ENCODE data around the gene WDR90.
"Not testable (repeated sequence)": the region's sequence is repeated elsewhere in the genome, so short reads cannot be mapped to it uniquely, and the experiment has no call there.

The WDR90 gene

GRCh38 chr16:708019-708418 lies 58.9 kb downstream of the WDR90 start:
- DNase-seq (ENCODE audit: low read depth, low spot score), result no peak

GRCh38 chr16:708959-709358 lies 59.8 kb downstream of the WDR90 start:
- no peak for DNase-seq (ENCODE audit: low read depth, low spot score)

GRCh38 chr16:709566-710499 lies 60.7 kb downstream of the WDR90 start:
- no peak for DNase-seq (ENCODE audit: low read depth, low spot score)

- DNase-seq (ENCODE audit: low read depth, low spot score), result no peak
These were observed 61.4 kb downstream of the WDR90 start for GRCh38 chr16:710500-711075.

GRCh38 chr16:711084-711483 lies 61.9 kb downstream of the WDR90 start:
- DNase-seq (ENCODE audit: low read depth, low spot score), result no peak

- DNase-seq (ENCODE audit: low read depth, low spot score), result no peak
These were observed 62.6 kb downstream of the WDR90 start for GRCh38 chr16:711548-712320.

- DNase-seq (ENCODE audit: low read depth, low spot score), result not testable (repeated sequence)
These were observed 63.6 kb downstream of the WDR90 start for GRCh38 chr16:712740-713250.

GRCh38 chr16:714079-714478 lies 64.9 kb downstream of the WDR90 start:
- DNase-seq (ENCODE audit: low read depth, low spot score), result no peak

- no peak for DNase-seq (ENCODE audit: low read depth, low spot score)
These were observed 65.7 kb downstream of the WDR90 start, which contains the start of gene METRN for GRCh38 chr16:714558-715476. Gene METRN (plus strand): TSS chr16:715118. CDS start chr16:715290, 172 bp downstream.

GRCh38 chr16:715477-716199 lies 66.5 kb downstream of the WDR90 start:
- DNase-seq (ENCODE audit: low read depth, low spot score), result no peak

GRCh38 chr16:716200-716568 lies 67.0 kb downstream of the WDR90 start:
- DNase-seq (ENCODE audit: low read depth, low spot score), result no peak

- no peak for DNase-seq (ENCODE audit: low read depth, low spot score)
These were observed 67.7 kb downstream of the WDR90 start for GRCh38 chr16:716768-717325.

All from brain pericyte (primary cell).